Bronchial epithelial cell (primary cell): Measurements from ENCODE around the gene CELF5. TPM values are rescaled to one million over a fixed set of nuclear protein-coding genes. Genes with fewer than 3 reads are reported as not detected.
A peak's percentile ranks its signal among the peaks of the same experiment; 100 is the strongest.
"Not testable (repeated sequence)": the region's sequence is repeated elsewhere in the genome, so short reads cannot be mapped to it uniquely, and the experiment has no call there.

ENCODE experiments used
- DNase-seq: peaks from one replicate; pipeline ENCODE4 v3.0.0-alpha.2; 2010; ENCODE audit warnings: low read depth
- FAIRE-seq: peaks from 2 replicates; lab custom pipeline; 2011; peaks lifted over from hg19 to GRCh38; lab: Jason Lieb, UNC
- H3K27me3 ChIP-seq: 2 replicates; pipeline ENCODE4 v1.5.1; 2011; ENCODE audit warnings: low read length; ENCODE audit not compliant: control insufficient read depth, insufficient read depth
- H3K36me3 ChIP-seq: 2 replicates; pipeline ENCODE4 v1.5.1; 2011; ENCODE audit warnings: low read length; ENCODE audit not compliant: control insufficient read depth, insufficient read depth
- H3K4me3 ChIP-seq: 2 replicates; pipeline ENCODE4 v1.5.1; 2011; ENCODE audit warnings: mild to moderate bottlenecking, low read depth, low read length, control low read depth
- CTCF ChIP-seq: IDR thresholded peaks from 2 replicates; pipeline ENCODE4 v1.5.1; 2011; ENCODE audit warnings: mild to moderate bottlenecking, moderate library complexity, low read length, control low read depth, inconsistent platforms; ENCODE audit not compliant: insufficient read depth, severe bottlenecking
- total RNA-seq: library from RNA; depleted of rRNA; stranded (reverse); fragments of >200 nt; gene quantifications from 2 replicates; pipeline ENCODE4 v1.2.1, GENCODE V29; 2014

Gene CELF5
- total RNA-seq, 1 donor from 2014 or later: not detected

- Histone ChIP-seq H3K36me3 (no peaks in the 10 kb centered on the region), H3K27me3 (peaks cover 2% of the 10 kb centered on the region), H3K4me3 (no peak overlapping the region)
- TF ChIP-seq CTCF: no peak
- FAIRE-seq (no peak), DNase-seq (no peak)
These were observed 63.4 kb downstream of the CELF5 start for GRCh38 chr19:3287814-3288213.

- FAIRE-seq, H3K4me3 ChIP-seq, DNase-seq, H3K27me3 ChIP-seq, H3K36me3 ChIP-seq: not testable (repeated sequence)
These were observed 64.0 kb downstream of the CELF5 start for GRCh38 chr19:3288437-3288836.

GRCh38 chr19:3289971-3290569, 65.6 kb downstream of the CELF5 start:
- Histone ChIP-seq H3K27me3 (peaks cover 2% of the 10 kb centered on the region), H3K36me3 (no peaks in the 10 kb centered on the region), H3K4me3 (no peak overlapping the region)
- TF ChIP-seq CTCF: no peak
- DNase-seq (peak; percentile 17), FAIRE-seq (no peak)

GRCh38 chr19:3290858-3291257, 66.4 kb downstream of the CELF5 start:
- H3K36me3 ChIP-seq, H3K27me3 ChIP-seq, FAIRE-seq, H3K4me3 ChIP-seq, DNase-seq: not testable (repeated sequence)

GRCh38 chr19:3291644-3292043, 67.2 kb downstream of the CELF5 start:
- no peak for FAIRE-seq
- no peak for DNase-seq
- H3K36me3 ChIP-seq: no peaks in the 10 kb centered on the region
- no peak overlapping the region for H3K4me3 ChIP-seq
- no peak for TF ChIP-seq CTCF
- peaks cover 2% of the 10 kb centered on the region for H3K27me3 ChIP-seq

GRCh38 chr19:3292958-3293529, 68.6 kb downstream of the CELF5 start:
- no peak overlapping the region for H3K4me3 ChIP-seq
- H3K27me3 ChIP-seq: peaks cover 2% of the 10 kb centered on the region
- DNase-seq (no peak), FAIRE-seq (no peak)
- TF ChIP-seq CTCF: no peak
- H3K36me3 ChIP-seq: no peaks in the 10 kb centered on the region

GRCh38 chr19:3293560-3293959, 69.1 kb downstream of the CELF5 start:
- Histone ChIP-seq H3K36me3 (no peaks in the 10 kb centered on the region), H3K27me3 (peaks cover 2% of the 10 kb centered on the region), H3K4me3 (no peak overlapping the region)
- TF ChIP-seq CTCF: no peak
- DNase-seq: no peak
- FAIRE-seq: no peak
